GM18858 (cell line): ENCODE results near the gene PLCL1.
"Not testable (repeated sequence)": the region's sequence is repeated elsewhere in the genome, so short reads cannot be mapped to it uniquely, and the experiment has no call there.

ENCODE experiments used
- ATAC-seq: cut with Tn5 transposase; IDR thresholded peaks from one replicate; pipeline ENCODE4 v1.9.1; 2021; ENCODE audit not compliant: unreplicated experiment

PLCL1 gene

GRCh38 chr2:197809064-197809463 lies 4.7 kb downstream of the PLCL1 start:
- no peak for ATAC-seq

GRCh38 chr2:197810016-197810415 lies 5.6 kb downstream of the PLCL1 start:
- no peak for ATAC-seq

- no peak for ATAC-seq
Observed at GRCh38 chr2:197810491-197810890, 6.1 kb downstream of the PLCL1 start.

- ATAC-seq = peak; percentile 62
Observed at GRCh38 chr2:197813093-197813787, 8.8 kb downstream of the PLCL1 start.

- ATAC-seq = no peak
Observed at GRCh38 chr2:197814526-197814925, 10.1 kb downstream of the PLCL1 start.

DNA sequence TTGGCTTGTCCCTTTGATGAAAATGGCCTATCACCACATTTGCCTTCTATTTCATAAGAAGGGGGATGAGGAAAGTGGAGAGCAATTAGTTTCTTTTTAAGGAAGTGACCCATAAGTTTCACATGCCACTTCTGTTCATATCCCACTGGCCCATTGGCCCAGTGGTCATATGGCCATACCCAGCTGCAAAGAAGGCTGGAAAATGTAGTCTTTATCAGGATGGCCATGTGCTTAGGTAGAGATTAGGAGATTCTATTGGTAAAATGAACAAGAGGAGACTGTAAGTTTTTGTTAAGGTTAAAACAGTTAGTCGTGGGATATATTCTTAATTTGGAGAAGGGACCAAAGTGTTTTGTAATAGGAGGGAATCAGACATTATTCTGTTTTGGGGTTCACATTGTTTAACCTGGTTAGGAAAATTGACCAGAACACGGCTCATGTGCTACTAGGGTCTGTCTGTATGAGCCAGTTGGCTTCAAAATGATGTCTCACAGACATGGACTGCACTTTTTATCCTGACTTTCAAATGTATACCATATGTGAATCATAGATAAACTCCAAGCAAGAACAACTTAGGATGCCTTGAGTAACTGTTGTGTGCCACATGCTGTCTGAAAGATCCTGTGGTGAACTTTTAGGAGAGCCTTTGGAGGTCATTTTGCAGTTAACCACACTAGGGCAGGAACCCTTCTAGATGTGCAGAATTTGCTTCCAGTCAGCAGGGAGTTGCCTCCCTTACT lies 17.3 kb downstream of the PLCL1 start:
- ATAC-seq = no peak

DNA sequence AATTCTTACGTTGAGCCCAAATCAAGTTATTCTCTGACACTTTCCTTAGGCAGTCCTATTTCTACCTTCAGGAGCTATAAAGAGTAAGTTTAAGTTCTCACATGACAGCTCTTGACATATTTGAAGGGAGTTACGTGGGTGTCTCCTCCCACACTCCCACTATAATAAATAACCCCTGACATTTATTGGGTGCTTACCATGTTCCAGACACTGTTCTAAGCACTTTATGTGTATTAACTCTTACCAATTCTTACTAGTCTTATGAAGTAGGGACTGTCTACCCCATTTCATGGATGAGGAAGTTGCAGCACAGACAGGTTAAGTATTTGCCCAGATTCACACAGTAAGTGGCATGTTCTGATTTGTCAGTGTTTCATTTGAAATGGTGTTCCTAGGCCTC lies 17.9 kb downstream of the PLCL1 start:
- no peak for ATAC-seq

- no peak for ATAC-seq
Observed at GRCh38 chr2:197827618-197828017, 23.2 kb downstream of the PLCL1 start.

- no peak for ATAC-seq
Observed at GRCh38 chr2:197828464-197829135, 24.2 kb downstream of the PLCL1 start.

- ATAC-seq = not testable (repeated sequence)
Observed at GRCh38 chr2:197834771-197835170, 30.4 kb downstream of the PLCL1 start.

- no peak for ATAC-seq
Observed at GRCh38 chr2:197835293-197835692, 30.9 kb downstream of the PLCL1 start.

GRCh38 chr2:197838036-197838435 lies 33.6 kb downstream of the PLCL1 start:
- ATAC-seq = peak; percentile 98

GRCh38 chr2:197838579-197838978 lies 34.2 kb downstream of the PLCL1 start:
- no peak for ATAC-seq

- ATAC-seq = no peak
Observed at GRCh38 chr2:197839327-197839726, 34.9 kb downstream of the PLCL1 start.

DNA sequence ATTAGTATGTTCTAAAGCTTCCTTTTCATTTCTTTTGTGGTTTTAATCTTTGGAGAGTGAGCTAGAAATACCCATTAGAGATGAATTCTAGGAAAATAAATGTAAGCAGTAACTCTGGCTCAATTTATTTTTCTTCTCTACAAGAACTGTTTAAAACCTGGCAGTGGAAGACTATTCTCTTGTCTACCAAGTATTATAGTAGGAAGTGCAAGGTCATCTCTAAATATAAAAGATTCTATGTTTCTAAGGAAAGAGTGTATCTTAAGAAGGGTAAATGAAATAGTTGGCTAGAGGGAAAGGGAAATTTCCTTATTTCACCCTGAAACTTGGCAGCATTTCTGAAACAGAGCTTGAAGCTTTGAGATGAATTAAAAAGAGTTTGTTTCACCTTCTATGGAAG lies 35.5 kb downstream of the PLCL1 start:
- no peak for ATAC-seq

GRCh38 chr2:197846128-197846527 lies 41.7 kb downstream of the PLCL1 start:
- ATAC-seq = no peak

DNA sequence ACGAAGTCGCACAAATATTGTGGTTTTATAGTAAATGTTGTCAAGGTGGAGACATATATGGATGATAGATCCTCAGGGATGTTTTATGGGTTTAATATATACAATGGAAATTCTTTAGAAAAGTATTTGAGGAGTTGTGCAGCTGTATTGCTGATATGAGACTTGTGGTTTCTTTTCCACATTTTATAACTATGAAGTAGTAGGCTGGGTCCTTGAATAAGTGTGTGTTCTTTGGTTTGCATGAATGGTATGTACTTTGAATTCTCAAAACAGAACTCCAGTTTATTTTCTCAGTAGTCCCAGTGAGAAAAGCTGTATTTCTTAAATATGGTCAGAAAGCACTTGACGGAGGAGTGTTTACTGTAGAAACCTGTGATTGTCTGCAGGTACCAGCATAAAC lies 42.4 kb downstream of the PLCL1 start:
- no peak for ATAC-seq

- ATAC-seq = no peak
Observed at GRCh38 chr2:197847651-197848401, 43.4 kb downstream of the PLCL1 start.

- no peak for ATAC-seq
Observed at GRCh38 chr2:197848602-197849001, 44.2 kb downstream of the PLCL1 start.

- ATAC-seq = no peak
Observed at GRCh38 chr2:197850882-197851450, 46.6 kb downstream of the PLCL1 start.

DNA sequence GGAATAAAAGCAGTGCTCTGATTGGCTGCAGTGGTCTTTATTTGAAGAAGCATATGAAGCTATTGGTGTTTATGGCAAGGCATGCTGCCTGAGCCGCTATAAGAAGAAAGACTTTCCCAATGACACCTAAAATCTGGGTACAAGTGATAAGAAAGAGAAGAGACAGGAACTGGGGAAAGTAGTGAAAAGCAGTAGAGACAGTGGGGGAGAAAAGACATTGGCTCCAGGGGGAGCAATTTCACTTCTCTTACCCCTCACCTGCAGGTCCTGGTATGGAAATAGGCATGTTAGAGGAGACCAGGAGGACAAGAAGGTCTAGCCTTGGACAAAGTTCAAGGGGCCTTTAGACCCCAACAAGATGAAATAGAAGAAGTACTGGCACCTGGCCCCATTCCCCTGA lies 47.1 kb downstream of the PLCL1 start:
- no peak for ATAC-seq
